CD4-positive, alpha-beta T cell treated with Interleukin-4 for 4 hours (primary cell): ENCODE results near the gene FBXO34.
"Not testable (repeated sequence)": the region's sequence is repeated elsewhere in the genome, so short reads cannot be mapped to it uniquely, and the experiment has no call there.

Experiments
- DNase-seq: peaks from one replicate; pipeline ENCODE4 v3.0.0-alpha.2; 2020

Gene FBXO34

DNA sequence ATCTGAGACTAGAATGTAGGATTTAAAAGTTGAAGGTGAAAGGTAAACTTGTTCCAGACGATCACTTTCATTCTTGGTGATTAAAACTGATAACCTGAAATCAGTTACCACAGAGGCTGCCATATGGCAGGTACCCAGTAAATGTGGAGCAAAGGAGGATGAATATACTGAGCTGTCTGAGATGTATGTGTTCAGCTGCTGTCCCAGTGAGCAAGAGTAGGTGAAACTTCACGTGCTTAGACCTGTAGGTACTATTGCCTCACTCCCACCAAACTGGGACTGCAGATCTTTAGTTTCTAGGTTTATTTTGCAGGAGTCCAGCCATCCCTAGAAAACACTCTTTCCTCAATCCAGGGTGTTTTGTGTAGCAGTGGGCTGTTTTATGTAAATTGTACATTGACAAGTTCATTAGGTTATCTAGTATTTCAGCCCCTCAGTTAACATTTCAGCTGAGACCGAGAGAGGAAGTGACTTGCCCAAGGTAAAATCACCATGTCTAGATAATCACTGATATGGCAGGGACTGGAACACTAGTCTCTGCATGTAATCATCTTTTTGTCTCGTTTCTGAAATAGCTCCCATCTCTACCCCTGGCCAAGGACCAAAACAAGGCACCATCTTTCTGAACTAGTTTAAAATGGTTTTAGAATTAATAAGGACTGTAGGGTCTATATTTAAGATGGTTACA, 77.7 kb downstream of the FBXO34 start:
- DNase-seq, result no peak

DNA sequence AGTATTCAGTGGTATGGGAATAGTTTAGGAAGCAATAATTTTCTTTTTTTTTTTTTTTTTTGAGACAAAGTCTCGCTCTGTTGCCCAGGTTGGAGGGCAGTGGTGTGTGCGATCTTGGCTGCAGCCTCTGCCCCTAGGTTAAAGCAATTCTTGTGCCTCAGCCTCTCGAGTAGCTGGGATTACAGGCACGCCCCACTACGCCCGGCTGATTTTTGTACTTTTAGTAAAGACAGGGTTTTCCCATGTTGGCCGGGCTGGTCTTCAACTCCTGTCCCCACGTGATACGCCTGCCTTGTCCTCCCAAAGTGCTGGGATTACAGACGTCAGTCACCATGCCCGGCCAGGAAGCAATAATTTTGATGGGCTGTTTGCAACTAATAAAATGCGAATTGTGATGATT, 78.3 kb downstream of the FBXO34 start:
- DNase-seq, result no peak

DNA sequence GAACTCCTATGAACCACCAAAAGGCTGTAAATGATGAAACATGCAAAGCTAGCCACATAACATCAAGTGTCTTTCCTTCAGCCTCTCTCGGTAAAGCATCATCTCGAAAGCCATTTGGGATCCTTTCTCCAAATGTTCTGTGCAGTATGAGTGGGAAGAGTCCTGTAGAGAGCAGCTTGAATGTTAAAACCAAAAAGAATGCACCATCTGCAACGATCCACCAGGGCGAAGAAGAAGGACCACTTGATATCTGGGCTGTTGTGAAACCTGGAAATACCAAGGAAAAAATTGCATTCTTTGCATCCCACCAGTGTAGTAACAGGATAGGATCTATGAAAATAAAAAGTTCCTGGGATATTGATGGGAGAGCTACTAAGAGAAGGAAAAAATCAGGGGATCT, 79.2 kb downstream of the FBXO34 start:
- DNase-seq, result no peak

DNA sequence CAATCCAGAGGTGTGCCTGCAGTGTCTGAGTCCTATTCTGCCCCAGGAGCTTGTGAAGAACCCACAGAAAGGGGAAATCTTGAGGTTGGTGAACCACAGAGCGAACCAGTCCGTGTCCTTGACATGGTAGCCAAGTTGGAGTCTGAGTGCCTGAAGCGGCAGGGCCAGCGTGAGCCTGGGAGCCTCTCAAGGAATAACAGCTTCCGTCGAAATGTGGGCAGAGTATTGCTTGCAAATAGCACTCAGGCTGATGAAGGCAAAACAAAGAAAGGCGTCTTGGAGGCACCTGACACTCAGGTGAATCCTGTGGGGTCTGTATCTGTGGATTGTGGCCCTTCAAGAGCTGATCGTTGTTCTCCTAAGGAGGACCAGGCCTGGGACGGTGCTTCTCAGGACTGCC, 79.9 kb downstream of the FBXO34 start:
- DNase-seq, result no peak

DNA sequence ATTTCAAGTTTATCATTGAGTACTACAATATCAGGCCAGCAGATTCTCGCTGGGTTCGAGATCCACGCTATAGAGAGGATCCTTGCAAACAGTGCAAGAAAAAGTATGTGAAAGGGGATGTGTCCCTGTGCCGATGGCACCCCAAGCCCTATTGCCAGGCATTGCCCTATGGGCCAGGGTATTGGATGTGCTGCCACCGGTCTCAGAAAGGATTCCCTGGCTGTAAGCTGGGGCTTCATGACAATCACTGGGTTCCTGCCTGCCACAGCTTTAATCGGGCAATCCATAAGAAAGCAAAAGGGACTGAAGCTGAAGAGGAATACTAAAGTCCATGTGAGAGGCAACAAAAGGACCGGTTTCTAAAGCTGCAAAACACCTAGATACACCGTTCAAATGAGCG, 81.0 kb downstream of the FBXO34 start:
- DNase-seq, result no peak

DNA sequence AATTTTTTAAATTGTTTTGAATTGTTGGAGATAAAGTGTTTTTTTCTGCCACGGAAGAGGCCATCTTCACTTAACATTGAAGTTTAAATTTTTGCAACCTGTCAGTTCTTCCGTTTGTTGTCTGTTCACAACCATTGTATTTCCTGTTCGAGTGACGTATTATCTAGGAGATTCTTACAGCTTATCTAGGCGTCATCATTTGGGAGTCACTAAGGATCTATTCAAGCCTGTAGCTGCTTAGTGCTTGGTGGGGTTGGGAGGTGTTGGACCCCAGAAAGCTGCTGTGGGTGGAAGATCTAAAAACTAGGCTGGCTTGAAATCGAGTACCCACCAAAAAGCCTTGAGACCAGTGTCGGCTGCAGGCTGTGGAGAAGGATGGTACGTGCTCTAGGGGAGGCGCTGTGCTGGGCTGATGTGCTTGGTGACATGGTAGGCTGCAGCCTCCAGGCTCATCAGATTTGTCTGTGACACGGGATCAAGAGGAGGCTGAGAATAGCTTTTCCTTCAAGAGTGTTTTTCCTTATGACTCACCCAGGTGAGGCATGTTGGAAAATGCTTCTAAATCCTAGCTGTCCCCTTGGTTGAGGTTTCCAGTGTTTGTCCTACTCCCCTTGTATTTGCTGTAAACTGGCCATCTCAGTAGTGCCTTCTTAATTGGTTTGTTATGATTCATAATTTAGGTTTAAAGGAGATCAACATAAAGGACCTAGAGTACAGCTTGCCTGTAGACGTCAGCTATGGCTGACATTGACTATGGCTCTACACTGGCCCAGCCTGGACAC, 82.7 kb downstream of the FBXO34 start:
- DNase-seq, result peak; percentile 39

DNA sequence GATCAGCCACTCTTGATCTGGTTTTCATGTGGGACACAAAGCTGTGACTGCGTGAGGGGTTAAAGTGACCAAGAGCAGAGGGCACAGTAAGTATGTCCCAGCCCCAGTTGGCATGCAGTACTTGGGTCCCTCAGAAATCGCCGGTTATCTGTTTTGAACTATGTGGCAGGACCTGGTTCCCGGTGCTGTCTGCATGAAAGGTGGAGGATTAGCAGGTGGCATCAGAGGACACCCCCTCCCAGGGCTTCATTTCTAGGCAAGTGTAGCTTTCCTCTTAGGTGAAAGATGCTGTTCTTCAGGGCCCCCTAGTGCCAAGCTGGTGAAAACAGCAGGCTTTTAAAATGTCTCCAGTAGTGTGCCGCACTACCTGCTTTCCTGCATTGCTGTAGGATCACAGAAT, 83.3 kb downstream of the FBXO34 start:
- DNase-seq, result peak; percentile 82

DNA sequence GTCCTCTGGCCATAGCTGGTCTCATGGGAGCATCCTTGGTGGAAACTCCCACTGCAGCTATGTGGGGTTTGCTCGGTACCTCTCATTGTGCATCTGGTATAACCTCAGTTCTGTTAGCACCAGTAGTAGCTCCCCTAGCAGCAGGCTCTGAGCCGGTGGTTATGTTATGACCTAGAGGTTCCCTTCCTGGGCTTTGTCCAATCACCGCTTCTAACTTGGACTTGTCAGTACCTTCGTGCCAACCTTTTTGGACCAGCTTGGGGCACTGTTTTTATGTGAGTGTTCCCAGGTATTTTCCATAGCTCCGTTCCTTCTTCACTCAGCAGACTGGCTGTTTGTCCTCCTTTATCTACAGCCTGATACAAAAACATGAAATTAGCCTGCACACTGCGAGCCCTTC, 84.7 kb downstream of the FBXO34 start:
- no peak for DNase-seq

DNA sequence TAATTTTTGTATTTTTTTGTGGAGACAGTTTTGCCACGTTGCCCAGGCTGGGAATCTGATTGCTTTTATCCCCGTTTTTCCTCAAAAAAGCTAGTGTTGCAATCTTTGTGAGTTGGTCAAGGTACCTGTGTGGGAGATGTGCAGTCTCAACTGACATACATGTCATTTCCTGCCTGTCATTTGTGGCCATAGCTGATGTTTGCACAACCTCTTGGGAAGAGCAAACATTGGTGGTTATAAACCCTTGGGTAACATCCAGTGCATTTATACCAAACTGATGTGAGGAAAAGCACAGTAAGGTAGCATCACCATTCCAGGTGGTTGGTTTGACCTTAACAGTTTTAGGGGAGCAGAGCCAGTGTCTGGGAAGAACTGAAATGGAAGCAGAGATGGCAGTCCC, 85.7 kb downstream of the FBXO34 start:
- no peak for DNase-seq

DNA sequence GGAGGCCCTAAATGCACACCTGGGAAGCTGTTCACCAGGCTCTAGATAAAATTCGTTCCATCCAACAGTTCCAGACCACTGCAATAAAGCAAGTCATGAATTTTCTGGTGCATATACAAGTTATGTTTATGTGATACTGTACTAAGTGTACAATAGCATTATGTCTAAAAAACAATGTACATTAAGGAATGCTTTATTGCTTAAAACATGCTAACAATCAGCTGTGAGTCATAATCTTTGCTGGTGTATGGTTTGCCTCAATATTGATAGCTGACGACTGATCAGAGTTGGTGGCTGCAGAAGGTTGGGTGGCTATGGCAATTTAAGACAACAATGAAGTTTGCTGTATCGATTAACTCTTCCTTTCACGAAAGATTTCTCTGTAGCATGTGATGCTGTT, 88.1 kb downstream of the FBXO34 start:
- no peak for DNase-seq

DNA sequence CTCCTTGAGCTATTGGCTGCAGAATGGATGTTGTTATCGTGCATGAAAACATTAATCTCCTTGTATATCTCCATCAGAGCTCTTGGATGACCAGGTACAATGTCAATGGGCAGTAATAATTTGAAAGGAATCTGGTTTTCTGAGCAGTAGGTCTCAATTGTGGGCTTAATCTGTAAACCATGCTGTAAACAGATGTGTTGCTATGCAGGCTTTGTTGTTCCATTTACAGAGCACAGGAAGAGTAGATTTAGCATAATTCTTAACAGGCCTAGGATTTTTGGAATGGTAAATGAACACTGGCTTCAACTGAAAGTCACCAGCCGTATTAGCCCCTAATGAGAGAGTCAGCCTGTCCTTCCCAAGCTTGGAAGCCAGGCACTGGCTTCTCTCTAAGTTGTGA, 90.0 kb downstream of the FBXO34 start:
- DNase-seq, result no peak

DNA sequence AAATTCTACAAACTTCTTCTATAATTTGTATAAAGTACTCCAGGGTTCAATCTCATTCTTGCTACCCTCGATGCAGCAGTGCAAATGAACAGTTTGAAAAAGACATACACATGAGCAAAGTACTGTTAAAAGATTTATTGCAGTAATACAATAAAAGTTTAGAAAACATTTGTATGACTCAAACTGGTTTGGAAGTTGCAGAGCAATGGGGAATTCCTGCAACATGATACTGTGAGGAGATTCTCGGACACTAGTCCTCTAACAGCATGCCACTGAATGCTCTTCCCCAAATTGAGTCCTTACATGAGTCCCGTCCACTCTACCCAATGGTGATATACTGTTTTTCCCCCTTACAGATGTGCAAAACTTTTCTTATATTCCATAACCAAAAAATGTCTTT, 95.0 kb downstream of the FBXO34 start:
- DNase-seq, result no peak

DNA sequence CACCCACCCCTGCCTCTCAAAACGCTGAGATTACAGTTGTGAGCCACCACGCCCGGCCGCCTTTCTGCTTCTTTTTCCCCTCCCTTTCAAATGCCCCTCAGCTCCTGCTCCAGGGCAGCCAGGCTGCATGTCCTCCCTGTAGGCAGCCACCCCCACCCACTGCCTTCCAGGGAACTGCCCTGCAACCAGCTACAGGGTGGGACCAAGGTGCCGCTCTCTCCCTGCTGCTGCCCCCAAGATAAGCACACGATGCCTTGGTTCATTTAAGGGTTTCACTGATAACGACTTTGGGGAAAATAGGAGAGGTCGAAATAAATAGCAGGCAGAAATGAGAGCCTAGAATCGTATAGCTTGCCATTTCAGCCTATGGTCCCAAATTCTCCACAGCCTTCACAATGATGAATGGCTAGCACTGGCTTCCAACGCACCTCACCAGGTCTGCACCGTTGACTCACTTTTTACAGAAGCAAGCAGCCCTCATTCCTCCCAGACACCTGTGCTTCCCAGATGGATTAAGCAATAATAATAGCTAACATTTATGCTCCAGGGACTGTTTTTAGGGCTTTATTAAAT, 99.7 kb downstream of the FBXO34 start:
- no peak for DNase-seq

DNA sequence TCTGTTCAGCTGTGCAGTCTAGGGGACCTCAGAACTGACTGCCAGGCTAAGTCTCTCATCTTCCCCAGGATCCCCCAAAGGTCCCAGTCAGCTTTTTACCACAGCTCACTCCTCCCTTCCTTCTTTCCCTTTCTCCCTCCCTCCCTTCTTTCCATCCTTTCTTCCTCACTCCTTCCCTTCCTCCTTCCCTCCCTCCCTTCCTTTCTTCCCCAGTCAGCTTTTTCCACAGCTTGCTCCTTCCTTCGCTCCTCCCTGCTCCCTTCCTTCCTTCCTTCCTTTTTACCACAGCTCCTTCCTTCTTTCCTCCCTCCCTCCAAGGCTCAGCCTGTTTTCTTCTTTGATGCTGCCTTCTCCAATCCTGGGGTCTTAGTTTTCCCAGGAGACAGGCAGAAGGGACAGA, 101.2 kb downstream of the FBXO34 start:
- no peak for DNase-seq

DNA sequence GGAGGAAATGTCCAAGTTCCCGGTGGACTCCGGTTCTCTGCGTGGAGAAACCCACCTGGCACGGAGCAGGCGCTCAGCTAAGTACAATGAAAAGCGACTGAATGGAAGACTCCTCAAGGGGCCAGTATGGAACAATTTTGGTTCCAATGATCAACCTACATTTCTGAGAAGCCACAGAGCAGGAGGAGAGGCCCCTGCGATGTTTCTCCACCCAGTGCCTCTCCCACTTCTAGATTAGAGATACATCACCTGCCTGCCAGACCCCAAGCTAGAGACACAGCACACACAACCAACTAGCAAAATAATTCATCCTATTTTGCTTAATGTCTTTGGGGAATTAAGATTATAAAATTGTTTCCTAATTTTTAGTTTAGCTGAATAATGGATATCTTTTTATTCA, 101.6 kb downstream of the FBXO34 start:
- no peak for DNase-seq

DNA sequence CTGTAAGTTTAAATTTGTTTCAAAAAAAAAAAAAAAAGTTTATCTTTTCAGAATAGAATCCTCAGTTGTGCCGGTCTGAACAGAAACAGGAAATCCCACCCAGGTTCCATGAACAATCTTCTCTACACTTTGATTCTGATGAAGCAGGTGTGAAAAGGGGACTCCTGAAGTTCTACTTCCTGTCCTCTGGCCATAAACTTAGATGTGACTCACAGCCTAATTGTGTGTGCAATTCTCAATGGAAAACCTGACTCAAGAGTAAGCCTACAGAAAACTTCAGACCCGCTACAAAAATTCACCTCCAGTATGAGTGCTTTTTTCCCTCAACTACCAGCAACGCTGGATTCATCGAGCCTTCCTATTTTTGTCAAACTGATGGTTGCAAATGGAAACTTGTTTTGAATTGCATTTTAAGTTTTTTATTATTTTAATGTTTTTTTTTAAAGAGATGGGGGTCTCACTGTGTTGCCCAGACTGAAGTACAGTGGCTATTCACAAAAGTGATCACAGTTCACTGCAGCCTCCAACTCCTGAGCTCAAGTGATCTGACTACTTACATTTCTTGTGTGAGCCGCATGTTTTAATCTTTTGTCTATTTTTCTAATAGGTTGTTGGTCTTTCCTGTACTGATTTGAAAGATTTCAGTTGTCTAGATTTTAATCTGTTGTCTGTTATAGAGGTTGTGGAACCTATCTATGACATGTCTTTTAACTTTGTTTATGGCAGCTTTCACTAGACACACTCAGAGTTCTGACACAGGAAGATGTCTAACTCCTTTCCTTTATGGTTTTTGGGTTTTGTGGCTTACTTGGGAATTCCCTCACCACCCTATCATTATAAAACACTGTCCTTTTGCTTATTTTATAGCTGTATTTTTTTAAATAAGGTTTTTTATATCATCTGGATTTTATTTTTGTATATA, 102.8 kb downstream of the FBXO34 start:
- DNase-seq, result peak; percentile 89

DNA sequence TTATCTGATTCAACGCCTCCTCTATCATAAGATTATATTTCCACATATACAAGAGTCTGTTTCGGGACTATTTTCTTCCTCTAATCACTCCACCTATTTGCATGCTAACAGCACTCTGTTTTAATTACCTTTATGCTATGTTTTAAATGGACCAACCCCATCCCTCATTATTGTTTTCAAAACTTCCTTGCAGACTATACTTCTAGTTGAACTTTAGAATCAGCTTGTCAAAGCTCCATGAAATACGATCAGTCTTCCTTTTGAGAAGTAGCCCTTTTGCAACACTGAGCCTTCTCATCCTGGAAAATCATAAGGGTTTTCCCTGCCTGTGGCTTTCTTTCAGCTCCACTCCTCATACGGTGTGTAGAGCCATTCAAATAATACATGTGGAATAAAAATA, 103.5 kb downstream of the FBXO34 start:
- DNase-seq, result no peak

DNA sequence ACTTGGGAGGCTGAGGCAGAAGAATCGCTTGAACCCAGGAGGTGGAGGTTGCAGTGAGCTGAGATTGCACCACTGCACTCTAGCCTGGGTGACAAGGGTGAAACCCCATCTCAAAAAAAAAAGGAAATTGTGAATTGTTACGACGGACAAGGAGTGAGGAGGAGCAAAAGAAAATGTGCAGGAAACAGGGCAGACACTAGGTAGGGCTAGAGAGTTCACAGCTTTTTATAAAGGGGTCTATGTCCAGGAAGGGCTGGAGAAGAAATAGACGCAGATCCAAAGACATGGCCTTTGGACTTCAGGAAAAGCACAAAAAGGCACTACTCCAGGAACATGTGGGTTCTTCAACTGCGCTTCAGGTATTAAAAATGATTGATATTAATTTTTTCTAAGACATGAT, 106.0 kb downstream of the FBXO34 start:
- DNase-seq, result no peak

DNA sequence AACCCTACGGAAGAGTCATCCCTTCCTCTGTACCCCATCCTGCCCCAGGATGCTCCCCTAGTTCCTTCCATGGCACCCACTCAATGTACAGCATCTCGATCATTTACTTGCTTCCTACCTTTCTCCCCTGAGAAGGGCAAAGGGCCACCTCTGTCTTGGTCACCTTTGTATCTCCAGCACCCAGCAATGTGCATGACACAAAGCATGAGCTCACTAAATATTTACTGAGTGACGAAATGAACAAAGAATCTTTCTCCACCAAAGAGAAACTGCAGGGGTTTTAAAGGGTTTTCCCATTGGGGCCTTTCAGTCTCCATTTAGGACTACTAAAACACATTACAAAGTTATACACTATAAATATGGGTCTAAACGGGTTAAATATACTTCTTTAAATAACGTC, 109.8 kb downstream of the FBXO34 start:
- no peak for DNase-seq

DNA sequence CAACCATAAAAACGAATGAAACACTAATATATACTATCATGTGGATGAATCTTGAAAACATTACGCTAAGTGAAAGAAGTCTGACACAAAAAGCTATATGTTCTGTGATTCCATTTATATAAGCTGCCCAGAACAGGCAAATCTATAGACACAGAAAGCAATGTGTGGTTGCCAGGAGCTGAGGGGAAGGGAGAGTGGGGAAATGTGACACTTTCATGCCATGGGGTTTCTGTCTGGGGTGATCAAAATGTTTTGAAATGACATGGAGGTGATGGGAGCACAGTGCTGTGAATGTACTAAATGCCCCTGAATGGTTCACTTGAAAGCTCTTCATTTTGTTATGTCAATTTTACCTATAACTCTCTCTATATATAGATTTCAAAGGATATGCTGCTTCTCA, 110.3 kb downstream of the FBXO34 start:
- no peak for DNase-seq

DNA sequence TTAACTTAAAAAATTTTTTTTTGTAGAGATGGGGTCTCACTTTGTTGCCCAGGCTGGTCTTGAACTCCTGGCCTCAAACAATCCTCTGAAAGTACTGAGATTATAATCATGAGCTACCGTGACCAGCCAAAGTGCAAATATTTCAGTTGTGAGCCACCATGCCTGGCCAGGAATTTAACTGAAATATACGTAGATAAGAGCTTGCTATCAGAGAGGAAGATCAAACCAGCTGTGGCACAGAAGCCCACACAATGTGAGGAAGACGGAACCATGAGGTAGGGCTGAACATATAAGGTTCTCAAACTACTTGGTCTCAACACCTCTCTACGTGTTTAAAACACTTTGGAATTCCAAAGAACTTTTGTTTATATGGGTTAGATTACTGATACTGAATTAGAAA, 111.3 kb downstream of the FBXO34 start:
- DNase-seq, result no peak

DNA sequence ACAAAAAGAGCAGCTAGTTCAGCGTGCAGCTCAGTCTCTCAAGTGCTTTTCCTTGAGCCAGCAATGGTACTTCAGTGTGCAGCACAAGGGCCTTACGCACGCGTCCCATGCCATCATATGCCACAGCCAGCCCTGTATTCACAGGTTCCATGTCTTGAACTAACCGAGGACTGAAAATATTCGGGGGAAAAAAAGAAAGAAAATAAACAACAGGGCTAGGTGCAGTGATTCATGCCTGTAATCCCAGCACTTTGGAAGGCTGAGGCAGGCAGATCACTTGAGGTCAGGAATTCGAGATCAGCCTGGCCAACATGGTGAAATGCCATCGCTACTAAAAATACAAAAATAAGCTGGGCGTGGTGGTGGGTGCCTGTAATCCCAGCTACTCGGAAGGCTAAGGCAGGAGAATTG, 111.8 kb downstream of the FBXO34 start:
- not testable (repeated sequence) for DNase-seq

DNA sequence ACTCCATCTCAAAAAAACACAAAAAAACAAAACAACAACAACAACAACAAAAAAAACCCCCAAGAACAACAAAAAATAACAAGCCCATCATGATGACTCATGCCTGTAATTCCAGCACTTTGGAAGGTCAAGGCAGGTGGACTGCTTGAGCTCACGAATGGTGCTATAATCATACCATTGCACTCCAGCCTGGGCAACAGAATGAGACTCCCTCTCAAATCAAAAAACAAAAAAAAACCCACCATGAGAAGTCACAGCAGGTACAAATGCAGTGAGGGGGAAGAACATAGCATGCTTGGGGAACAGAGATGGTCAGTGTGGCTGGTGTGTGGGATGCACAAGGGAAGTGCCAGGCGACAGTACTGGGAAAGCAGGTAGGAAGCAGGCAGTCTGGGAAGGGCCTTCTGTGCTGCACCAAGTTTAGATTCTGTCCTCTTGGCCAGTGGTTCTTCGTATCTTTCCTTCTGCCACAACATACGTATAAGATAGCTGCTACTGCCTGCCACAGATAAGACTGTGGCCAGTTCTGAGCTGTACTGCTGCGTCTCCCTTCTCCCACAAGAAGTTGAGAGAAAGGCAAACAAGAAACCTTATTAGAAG, 112.4 kb downstream of the FBXO34 start:
- no peak for DNase-seq
